HL-60 (cell line): ENCODE data around the gene HTRA1.

Source experiments
- DNase-seq, 2 experiments: peaks; one replicate each; pipeline ENCODE4 v3.0.0-alpha.2; 2010 to 2020; ENCODE audit warnings: low read depth in 1 of 2, low spot score in 1 of 2
- H3K27ac ChIP-seq: fragments of 250-450 bp; sonication (Bioruptor Pico); replicated peaks from 2 replicates; pipeline ENCODE4 v1.5.1; 2020; ENCODE audit warnings: mild to moderate bottlenecking, moderate library complexity
- H3K27me3 ChIP-seq: fragments of 250-450 bp; sonication (Bioruptor Pico); 2 replicates; pipeline ENCODE4 v1.5.1; 2021; ENCODE audit warnings: mild to moderate bottlenecking, moderate library complexity; ENCODE audit not compliant: insufficient read depth, poor library complexity, severe bottlenecking
- H3K4me3 ChIP-seq: replicated peaks from 2 replicates; pipeline ENCODE4 v1.5.1; 2011; ENCODE audit warnings: mild to moderate bottlenecking, control low read depth, low read length; ENCODE audit not compliant: insufficient read depth
- GABPA ChIP-seq: IDR thresholded peaks from 2 replicates; pipeline ENCODE4 v1.6.1; 2012; ENCODE audit warnings: low read depth
- POLR2AphosphoS5 ChIP-seq: IDR thresholded peaks from 2 replicates; pipeline ENCODE4 v1.6.1; 2012; ENCODE audit warnings: low read depth
- REST ChIP-seq: IDR thresholded peaks from 2 replicates; pipeline ENCODE4 v1.6.1; 2012; ENCODE audit warnings: low read depth; ENCODE audit not compliant: insufficient replicate concordance
- SPI1 ChIP-seq: IDR thresholded peaks from 2 replicates; pipeline ENCODE4 v1.6.1; 2012; ENCODE audit warnings: low read depth, mild to moderate bottlenecking, borderline replicate concordance
- TF ChIP-seq, protein P1 (sequence below): IDR thresholded peaks from one replicate; pipeline ENCODE4 v1.5.1; 2011; ENCODE audit warnings: low read length, control low read depth, inconsistent platforms; ENCODE audit not compliant: insufficient read depth

Gene HTRA1

DNA sequence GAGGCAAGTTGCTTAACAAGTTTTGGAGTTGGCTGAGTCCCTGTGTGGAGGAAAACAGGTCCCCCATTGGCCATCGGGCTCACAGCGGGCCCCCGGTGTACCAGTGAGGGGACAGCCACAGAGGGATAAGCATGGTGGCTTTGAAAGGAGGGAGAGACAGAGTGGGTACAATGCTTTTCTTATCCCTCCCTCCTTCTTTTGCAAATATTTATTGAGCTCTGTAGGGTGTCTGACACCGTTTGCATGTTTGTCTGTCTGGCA lies 2.8 kb downstream of the HTRA1 start:
- no peak for DNase-seq
- no peak overlapping the region for H3K4me3 ChIP-seq
- TF ChIP-seq POLR2AphosphoS5 (no peak), GABPA (no peak), REST (no peak), SPI1 (no peak)
- TF ChIP-seq, protein P1, sequence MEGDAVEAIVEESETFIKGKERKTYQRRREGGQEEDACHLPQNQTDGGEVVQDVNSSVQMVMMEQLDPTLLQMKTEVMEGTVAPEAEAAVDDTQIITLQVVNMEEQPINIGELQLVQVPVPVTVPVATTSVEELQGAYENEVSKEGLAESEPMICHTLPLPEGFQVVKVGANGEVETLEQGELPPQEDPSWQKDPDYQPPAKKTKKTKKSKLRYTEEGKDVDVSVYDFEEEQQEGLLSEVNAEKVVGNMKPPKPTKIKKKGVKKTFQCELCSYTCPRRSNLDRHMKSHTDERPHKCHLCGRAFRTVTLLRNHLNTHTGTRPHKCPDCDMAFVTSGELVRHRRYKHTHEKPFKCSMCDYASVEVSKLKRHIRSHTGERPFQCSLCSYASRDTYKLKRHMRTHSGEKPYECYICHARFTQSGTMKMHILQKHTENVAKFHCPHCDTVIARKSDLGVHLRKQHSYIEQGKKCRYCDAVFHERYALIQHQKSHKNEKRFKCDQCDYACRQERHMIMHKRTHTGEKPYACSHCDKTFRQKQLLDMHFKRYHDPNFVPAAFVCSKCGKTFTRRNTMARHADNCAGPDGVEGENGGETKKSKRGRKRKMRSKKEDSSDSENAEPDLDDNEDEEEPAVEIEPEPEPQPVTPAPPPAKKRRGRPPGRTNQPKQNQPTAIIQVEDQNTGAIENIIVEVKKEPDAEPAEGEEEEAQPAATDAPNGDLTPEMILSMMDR = no peak
- no peak overlapping the region for H3K27ac ChIP-seq
- peaks cover 41% of the 10 kb centered on the region for H3K27me3 ChIP-seq

DNA sequence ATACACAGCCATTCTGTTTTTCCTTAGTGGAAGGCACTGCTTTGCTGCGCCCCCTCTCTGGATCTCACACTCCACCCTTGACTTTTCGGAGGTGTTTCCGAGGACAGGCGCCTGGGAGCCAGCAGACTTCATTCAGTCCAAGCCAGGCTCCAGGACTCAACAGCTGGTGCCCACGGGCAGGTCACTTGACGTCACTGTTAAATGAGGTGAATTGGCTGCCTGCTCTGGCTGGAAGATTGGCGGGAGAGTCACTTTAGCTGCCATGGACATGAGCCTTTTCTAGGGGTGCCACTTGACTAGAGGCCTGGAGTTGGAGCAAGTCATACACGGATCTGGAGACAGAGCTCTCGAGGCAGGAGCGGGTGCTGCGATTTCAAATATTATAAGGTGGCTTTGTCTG lies 3.2 kb downstream of the HTRA1 start:
- DNase-seq = no peak
- Histone ChIP-seq H3K27me3 (peaks cover 38% of the 10 kb centered on the region), H3K4me3 (no peak overlapping the region), H3K27ac (no peak overlapping the region)
- TF ChIP-seq GABPA (no peak), REST (no peak), SPI1 (no peak), POLR2AphosphoS5 (no peak)
- TF ChIP-seq, protein P1 = no peak

- Histone ChIP-seq H3K27ac (no peak overlapping the region), H3K4me3 (no peak overlapping the region), H3K27me3 (peaks cover 31% of the 10 kb centered on the region)
- TF ChIP-seq SPI1 (no peak), POLR2AphosphoS5 (no peak), GABPA (no peak), REST (no peak)
- TF ChIP-seq, protein P1 = no peak
- DNase-seq = no peak
These were observed 4.2 kb downstream of the HTRA1 start for GRCh38 chr10:122465401-122466040.
